Glutamatergic neuron (in vitro differentiated cells): ENCODE measurements around the gene NOC3L. TPM values are rescaled to one million over a fixed set of nuclear protein-coding genes. Genes with fewer than 3 reads are reported as not detected.
"Not testable (repeated sequence)": the region's sequence is repeated elsewhere in the genome, so short reads cannot be mapped to it uniquely, and the experiment has no call there.

Experiments
- DNase-seq: peaks from one replicate; pipeline ENCODE4 v3.0.0; 2022
- H3K27ac Mint-ChIP-seq: one replicate; pipeline ENCODE4 v1.8.0; 2020; ENCODE audit warnings: mild to moderate bottlenecking, mixed read lengths, inconsistent platforms; ENCODE audit not compliant: unreplicated experiment
- H3K27me3 Mint-ChIP-seq: one replicate; pipeline ENCODE4 v1.8.0; 2020; ENCODE audit warnings: mild to moderate bottlenecking, moderate library complexity, mixed read lengths, inconsistent platforms; ENCODE audit not compliant: unreplicated experiment
- H3K36me3 Mint-ChIP-seq: one replicate; pipeline ENCODE4 v1.8.0; 2020; ENCODE audit warnings: mild to moderate bottlenecking, mixed read lengths, inconsistent platforms; ENCODE audit not compliant: unreplicated experiment
- H3K4me1 Mint-ChIP-seq: one replicate; pipeline ENCODE4 v1.8.0; 2020; ENCODE audit warnings: mild to moderate bottlenecking, low read depth, mixed read lengths, inconsistent platforms; ENCODE audit not compliant: unreplicated experiment
- H3K4me3 Mint-ChIP-seq: one replicate; pipeline ENCODE4 v1.8.0; 2020; ENCODE audit warnings: mild to moderate bottlenecking, mixed read lengths, inconsistent platforms; ENCODE audit not compliant: unreplicated experiment
- H3K9me3 Mint-ChIP-seq: one replicate; pipeline ENCODE4 v1.8.0; 2020; ENCODE audit warnings: mild to moderate bottlenecking, moderate library complexity, mixed read lengths, inconsistent platforms; ENCODE audit not compliant: unreplicated experiment
- total RNA-seq: library from RNA; stranded (reverse); fragmentation: NEBNext Ultra II Directional; extraction: Animal tissue kit (Norgen Biotek cat#: 25700); gene quantifications from one replicate; pipeline ENCODE4 v1.2.1, GENCODE V29; 2021; ENCODE audit not compliant: unreplicated experiment
- TF ChIP-seq, protein P1 (sequence below): fragments of 200-600 bp; sonication (generic); IDR thresholded peaks from one replicate; pipeline ENCODE4 v1.5.0; 2021; ENCODE audit not compliant: partially characterized antibody, unreplicated experiment

NOC3L gene
- total RNA-seq, 1 donor from 2014 or later: 11.6 TPM

DNA sequence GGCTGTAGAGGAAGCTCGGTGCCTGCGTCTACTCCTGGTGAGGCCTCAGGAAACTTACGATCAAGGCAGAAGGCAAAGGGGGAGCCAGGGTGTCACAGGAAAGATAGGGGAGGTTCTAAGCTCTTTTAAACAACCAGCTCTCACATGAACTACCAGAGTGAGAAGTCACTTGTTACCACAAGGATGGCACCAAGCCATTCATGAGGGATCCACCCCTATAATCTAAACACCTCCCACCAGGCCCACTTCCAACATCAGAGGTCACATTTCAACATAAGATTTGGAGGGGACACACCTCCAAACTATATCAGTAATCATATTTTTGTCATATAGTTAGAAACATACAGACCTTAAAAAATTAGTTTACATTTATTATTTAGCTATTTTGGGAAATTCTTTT lies 9.4 kb downstream of the NOC3L start:
- Mint-ChIP-seq H3K9me3 (no peaks in the 10 kb centered on the region), H3K4me3 (no peak overlapping the region), H3K4me1 (no peaks in the 10 kb centered on the region), H3K27ac (no peak overlapping the region), H3K36me3 (no peaks in the 10 kb centered on the region), H3K27me3 (no peaks in the 10 kb centered on the region)
- DNase-seq: no peak
- TF ChIP-seq, protein P1, sequence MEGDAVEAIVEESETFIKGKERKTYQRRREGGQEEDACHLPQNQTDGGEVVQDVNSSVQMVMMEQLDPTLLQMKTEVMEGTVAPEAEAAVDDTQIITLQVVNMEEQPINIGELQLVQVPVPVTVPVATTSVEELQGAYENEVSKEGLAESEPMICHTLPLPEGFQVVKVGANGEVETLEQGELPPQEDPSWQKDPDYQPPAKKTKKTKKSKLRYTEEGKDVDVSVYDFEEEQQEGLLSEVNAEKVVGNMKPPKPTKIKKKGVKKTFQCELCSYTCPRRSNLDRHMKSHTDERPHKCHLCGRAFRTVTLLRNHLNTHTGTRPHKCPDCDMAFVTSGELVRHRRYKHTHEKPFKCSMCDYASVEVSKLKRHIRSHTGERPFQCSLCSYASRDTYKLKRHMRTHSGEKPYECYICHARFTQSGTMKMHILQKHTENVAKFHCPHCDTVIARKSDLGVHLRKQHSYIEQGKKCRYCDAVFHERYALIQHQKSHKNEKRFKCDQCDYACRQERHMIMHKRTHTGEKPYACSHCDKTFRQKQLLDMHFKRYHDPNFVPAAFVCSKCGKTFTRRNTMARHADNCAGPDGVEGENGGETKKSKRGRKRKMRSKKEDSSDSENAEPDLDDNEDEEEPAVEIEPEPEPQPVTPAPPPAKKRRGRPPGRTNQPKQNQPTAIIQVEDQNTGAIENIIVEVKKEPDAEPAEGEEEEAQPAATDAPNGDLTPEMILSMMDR: no peak

DNA sequence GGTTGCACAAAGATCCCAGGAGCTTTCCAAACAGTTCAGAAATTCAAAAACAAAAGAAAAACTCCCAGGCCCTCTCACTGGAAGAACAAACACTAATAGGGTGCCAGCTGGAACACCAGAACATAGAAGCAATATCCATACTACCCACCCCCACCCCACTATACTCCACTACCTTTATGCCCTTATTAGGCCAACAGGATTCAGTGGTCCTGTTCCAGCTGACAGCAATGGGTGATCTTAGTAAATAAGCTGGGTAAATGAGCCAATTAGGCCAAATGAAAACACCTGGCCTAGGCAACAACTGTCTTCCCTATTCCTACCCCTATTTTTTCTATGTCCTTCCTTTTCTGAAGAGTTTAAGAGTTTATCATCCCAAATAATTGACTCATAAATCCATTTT lies 11.7 kb downstream of the NOC3L start:
- H3K4me3 Mint-ChIP-seq: no peak overlapping the region
- TF ChIP-seq, protein P1: no peak
- H3K27ac Mint-ChIP-seq: no peak overlapping the region
- no peaks in the 10 kb centered on the region for H3K36me3 Mint-ChIP-seq
- no peaks in the 10 kb centered on the region for H3K9me3 Mint-ChIP-seq
- no peaks in the 10 kb centered on the region for H3K27me3 Mint-ChIP-seq
- no peak for DNase-seq
- no peaks in the 10 kb centered on the region for H3K4me1 Mint-ChIP-seq

DNA sequence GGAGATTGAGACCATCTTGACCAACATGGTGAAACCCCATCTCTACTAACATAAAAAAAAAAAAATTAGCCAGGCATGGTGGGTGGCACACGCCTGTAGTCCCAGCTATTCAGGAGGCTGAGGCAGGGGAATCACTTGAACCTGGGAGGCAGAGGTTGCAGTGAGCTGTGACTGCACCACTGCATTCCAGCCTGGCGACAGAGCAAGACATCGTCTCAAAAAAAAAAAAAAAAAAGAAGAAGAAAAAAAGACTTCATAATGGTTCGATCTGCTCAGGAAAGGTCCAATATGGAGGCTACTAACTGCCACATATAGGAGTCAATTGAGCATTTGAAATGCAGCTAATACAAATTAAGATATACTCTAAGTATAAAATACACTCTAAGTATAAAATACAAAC lies 12.2 kb downstream of the NOC3L start:
- H3K27ac Mint-ChIP-seq, H3K27me3 Mint-ChIP-seq, DNase-seq, H3K4me3 Mint-ChIP-seq, H3K36me3 Mint-ChIP-seq, H3K4me1 Mint-ChIP-seq, H3K9me3 Mint-ChIP-seq: not testable (repeated sequence)

DNA sequence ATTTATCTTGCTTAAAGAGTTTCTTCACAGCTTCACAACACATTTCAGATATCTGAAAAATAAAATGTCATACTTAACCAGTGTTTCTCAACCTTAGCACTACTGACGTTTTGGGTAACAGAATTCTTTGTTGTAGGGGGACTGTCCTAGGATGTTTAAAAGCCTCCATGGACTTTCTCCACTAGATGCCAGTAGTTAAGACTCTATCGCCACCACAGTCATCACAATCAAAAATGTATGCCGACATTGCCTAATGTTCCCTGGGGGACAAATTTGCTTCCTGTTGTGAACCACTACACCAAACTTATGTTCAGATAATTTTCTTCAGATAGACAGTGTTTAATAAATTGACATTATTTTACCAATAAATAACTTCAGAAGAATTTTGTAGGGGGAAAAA lies 13.4 kb downstream of the NOC3L start:
- DNase-seq: no peak
- Mint-ChIP-seq H3K36me3 (no peaks in the 10 kb centered on the region), H3K4me3 (no peak overlapping the region), H3K27me3 (no peaks in the 10 kb centered on the region), H3K27ac (no peak overlapping the region), H3K9me3 (no peaks in the 10 kb centered on the region), H3K4me1 (no peaks in the 10 kb centered on the region)
- TF ChIP-seq, protein P1: no peak

DNA sequence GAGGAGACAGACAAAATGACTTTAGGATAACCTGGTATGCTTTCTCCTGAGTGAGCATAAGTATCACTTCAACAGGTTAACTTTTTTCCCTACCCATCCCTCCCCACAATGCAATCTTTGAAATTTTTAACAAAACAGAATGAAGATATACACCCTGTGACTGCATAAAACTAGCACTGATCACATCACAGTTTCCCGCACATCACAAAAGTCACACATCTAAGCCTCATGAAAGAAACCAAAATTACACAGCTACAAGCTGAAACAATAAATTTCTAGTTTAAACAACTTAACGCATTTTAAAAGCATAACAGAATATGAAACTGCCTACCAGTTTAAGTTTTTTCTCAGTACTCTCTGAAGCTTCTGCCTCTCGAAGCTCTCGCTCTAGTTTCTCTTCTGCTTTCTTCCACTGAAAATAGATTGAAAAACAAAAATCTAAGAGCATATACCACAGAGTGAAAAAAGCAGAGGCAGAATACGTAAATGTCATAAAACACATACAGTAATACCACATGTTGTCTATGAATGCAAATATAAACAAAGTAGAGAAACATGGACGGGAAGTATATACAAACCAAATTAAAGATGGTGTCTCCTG lies 18.1 kb downstream of the NOC3L start:
- no peak overlapping the region for H3K27ac Mint-ChIP-seq
- TF ChIP-seq, protein P1: no peak
- H3K27me3 Mint-ChIP-seq: no peaks in the 10 kb centered on the region
- H3K4me1 Mint-ChIP-seq: no peaks in the 10 kb centered on the region
- H3K36me3 Mint-ChIP-seq: no peaks in the 10 kb centered on the region
- no peak for DNase-seq
- H3K4me3 Mint-ChIP-seq: no peak overlapping the region
- no peaks in the 10 kb centered on the region for H3K9me3 Mint-ChIP-seq

DNA sequence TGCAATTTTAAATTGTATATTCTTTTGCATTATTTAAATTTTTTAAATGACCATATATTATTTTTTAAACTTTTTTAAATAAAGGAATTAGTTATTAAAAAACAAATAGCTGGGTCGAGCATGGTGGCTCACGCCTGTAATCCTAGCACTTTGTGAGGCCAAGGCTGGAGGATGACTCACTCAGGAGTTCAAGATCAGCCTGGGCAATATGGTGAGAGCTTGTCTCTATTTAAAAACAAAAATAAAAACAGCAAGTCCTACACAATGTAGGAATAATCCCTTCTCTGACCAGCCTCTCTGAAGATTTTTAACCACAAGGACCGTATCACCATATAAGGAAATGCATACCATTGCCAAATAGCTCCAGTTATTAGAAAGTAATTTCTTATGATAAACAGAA lies 19.6 kb downstream of the NOC3L start:
- H3K36me3 Mint-ChIP-seq: no peaks in the 10 kb centered on the region
- DNase-seq: no peak
- H3K27ac Mint-ChIP-seq: no peak overlapping the region
- H3K4me1 Mint-ChIP-seq: no peaks in the 10 kb centered on the region
- no peaks in the 10 kb centered on the region for H3K9me3 Mint-ChIP-seq
- no peaks in the 10 kb centered on the region for H3K27me3 Mint-ChIP-seq
- TF ChIP-seq, protein P1: no peak
- H3K4me3 Mint-ChIP-seq: no peak overlapping the region
